Neutrophil (primary cell): ENCODE results near the gene RNF123.

Source experiments
- H3K27ac ChIP-seq: fragments of 200-600 bp; sonication (generic); 2 replicates; pipeline ENCODE4 v1.5.1; 2016; ENCODE audit warnings: mild to moderate bottlenecking, moderate library complexity
- H3K27me3 ChIP-seq: fragments of 200-600 bp; sonication (generic); 2 replicates; pipeline ENCODE4 v1.6.0; 2016; ENCODE audit warnings: mild to moderate bottlenecking
- H3K36me3 ChIP-seq: fragments of 200-600 bp; sonication (generic); 2 replicates; pipeline ENCODE4 v1.5.1; 2017
- H3K4me1 ChIP-seq, 2 experiments: fragments of 200-600 bp in 1 of 2; sonication (generic) in 1 of 2; 1 replicate in 1 of 2; 2 replicates in 1 of 2; pipeline versions ENCODE4 v1.5.1 to v1.6.1; 2013 to 2016; ENCODE audit warnings: low read depth in 1 of 2, low read length in 1 of 2, mild to moderate bottlenecking in 1 of 2, moderate library complexity in 1 of 2; ENCODE audit not compliant: control insufficient read depth in 1 of 2, insufficient read depth in 1 of 2
- H3K4me3 ChIP-seq, 2 experiments: fragments of 200-600 bp in 1 of 2; sonication (generic) in 1 of 2; 1 replicate in 1 of 2; 2 replicates in 1 of 2; pipeline ENCODE4 v1.5.1; 2013 to 2016; ENCODE audit warnings: low read depth in 1 of 2, low read length in 1 of 2, mild to moderate bottlenecking in 1 of 2, moderate library complexity in 1 of 2
- H3K9me3 ChIP-seq: fragments of 200-600 bp; sonication (generic); 2 replicates; pipeline ENCODE4 v1.5.1; 2016
- CTCF ChIP-seq: fragments of 200-600 bp; sonication (generic); IDR thresholded peaks from 2 replicates; pipeline ENCODE4 v1.5.1; 2016; ENCODE audit warnings: antibody characterized with exemption

RNF123 gene

GRCh38 chr3:49727924-49728361, 38.6 kb downstream of the RNF123 start:
- no peak overlapping the region for H3K27ac ChIP-seq
- H3K9me3 ChIP-seq: no peaks in the 10 kb centered on the region
- H3K27me3 ChIP-seq: no peaks in the 10 kb centered on the region
- TF ChIP-seq CTCF: no peak
- H3K36me3 ChIP-seq: peaks cover 71% of the 10 kb centered on the region
- no peak overlapping the region for H3K4me3 ChIP-seq
- H3K4me1 ChIP-seq: peaks cover 16 to 17% of the 10 kb centered on the region in 2 experiments

GRCh38 chr3:49729966-49730609, 40.7 kb downstream of the RNF123 start:
- H3K27me3 ChIP-seq: no peaks in the 10 kb centered on the region
- no peaks in the 10 kb centered on the region for H3K4me1 ChIP-seq
- peaks cover 81% of the 10 kb centered on the region for H3K36me3 ChIP-seq
- TF ChIP-seq CTCF: no peak
- no peaks in the 10 kb centered on the region for H3K9me3 ChIP-seq
- H3K4me3 ChIP-seq: no peak overlapping the region
- no peak overlapping the region for H3K27ac ChIP-seq

- Histone ChIP-seq H3K4me1 (no peaks in the 10 kb centered on the region), H3K27ac (no peak overlapping the region), H3K4me3 (no peak overlapping the region), H3K9me3 (no peaks in the 10 kb centered on the region), H3K27me3 (no peaks in the 10 kb centered on the region), H3K36me3 (peaks cover 81% of the 10 kb centered on the region)
- TF ChIP-seq CTCF: no peak
Measured at GRCh38 chr3:49732597-49732996, 43.2 kb downstream of the RNF123 start.

- H3K9me3 ChIP-seq: no peaks in the 10 kb centered on the region
- H3K27ac ChIP-seq: no peak overlapping the region
- no peaks in the 10 kb centered on the region for H3K4me1 ChIP-seq
- H3K27me3 ChIP-seq: no peaks in the 10 kb centered on the region
- no peak for TF ChIP-seq CTCF
- H3K4me3 ChIP-seq: no peak overlapping the region
- peaks cover 84% of the 10 kb centered on the region for H3K36me3 ChIP-seq
Measured at GRCh38 chr3:49733551-49733950, 44.2 kb downstream of the RNF123 start.

- TF ChIP-seq CTCF: no peak
- Histone ChIP-seq H3K9me3 (no peaks in the 10 kb centered on the region), H3K36me3 (peaks cover 91% of the 10 kb centered on the region), H3K27me3 (no peaks in the 10 kb centered on the region), H3K27ac (no peak overlapping the region), H3K4me3 (no peak overlapping the region), H3K4me1 (no peaks in the 10 kb centered on the region)
Measured at GRCh38 chr3:49734752-49735151, 45.4 kb downstream of the RNF123 start.
